HCT116 (cell line): ENCODE data around the gene LEMD3. TPM values are rescaled to one million over a fixed set of nuclear protein-coding genes. Genes with fewer than 3 reads are reported as not detected.

Experiments
- ATAC-seq: fragments of 200-7000 bp; cut with Tn5 transposase; 2 replicates; pipeline ENCODE4 v1.9.1; 2020; ENCODE audit warnings: mild to moderate bottlenecking, moderate library complexity
- BruUV-seq: library from RNA; stranded (reverse); fragments of 400-500 nt; replicated peaks from 2 replicates; lab custom pipeline; 2021; lab: Mats Ljungman, UMichigan
- CTCF ChIA-PET: fragments of 300-600 bp; sonication (Branson Sonifier 250); formaldehyde crosslinking; loops from one replicate; lab custom pipeline; 2021; ENCODE audit warnings: antibody characterized with exemption; lab: Charles Lee
- POLR2A ChIA-PET: fragments of 300-600, 350-600 bp; sonication (Branson Sonifier 250); formaldehyde crosslinking; loops from one replicate; lab custom pipeline; 2021; ENCODE audit warnings: antibody characterized with exemption; lab: Charles Lee
- RAD21 ChIA-PET, 2 experiments: fragments of 300-600 bp; sonication (Branson Sonifier 250); formaldehyde crosslinking; loops; one replicate each; lab custom pipeline; 2023; ENCODE audit warnings: low total read pairs in 2 of 2; ENCODE audit not compliant: uncharacterized antibody in 2 of 2, unreplicated experiment in 2 of 2, low non-redundant PET in 1 of 2; lab: Charles Lee
- DNase-seq: peaks from one replicate; pipeline ENCODE4 v3.0.0-alpha.2; 2010; ENCODE audit warnings: low read depth, low spot score
- H2AFZ ChIP-seq: fragments of 200-600 bp; shearing (Covaris generic), sonication (generic); 2 replicates; pipeline ENCODE4 v1.6.1; 2017; ENCODE audit warnings: low read depth, mixed run types, mixed read lengths, antibody characterized with exemption, low read length; ENCODE audit not compliant: poor library complexity, severe bottlenecking
- H3K27ac ChIP-seq: 2 replicates; pipeline ENCODE4 v1.5.1; 2012; ENCODE audit warnings: low read depth, low read length
- H3K27me3 ChIP-seq: fragments of 200-600 bp; sonication (generic); 2 replicates; pipeline ENCODE4 v1.6.1; 2016; ENCODE audit warnings: mixed run types, low read length, mixed read lengths; ENCODE audit not compliant: insufficient read depth
- H3K36me3 ChIP-seq, 2 experiments: fragments of 200-500 bp in 1 of 2; fragments of 200-600 bp in 1 of 2; sonication (Bioruptor generic) in 1 of 2; sonication (generic) in 1 of 2; 2 replicates each; pipeline versions ENCODE4 v1.5.1 to v1.6.1; 2014 to 2016; ENCODE audit warnings: low read length in 2 of 2, inconsistent platforms in 1 of 2, mixed read lengths in 1 of 2, mixed run types in 1 of 2; ENCODE audit not compliant: insufficient read depth in 2 of 2, control insufficient read depth in 1 of 2
- H3K4me1 ChIP-seq, 2 experiments: fragments of 200-600 bp in 1 of 2; sonication (generic) in 1 of 2; 2 replicates each; pipeline versions ENCODE4 v1.5.1 to v1.6.1; 2012 to 2017; ENCODE audit warnings: low read length in 2 of 2, inconsistent platforms in 1 of 2, mild to moderate bottlenecking in 1 of 2, mixed read lengths in 1 of 2, mixed run types in 1 of 2, moderate library complexity in 1 of 2; ENCODE audit not compliant: insufficient read depth in 2 of 2, control insufficient read depth in 1 of 2
- H3K4me2 ChIP-seq: fragments of 200-600 bp; sonication (generic); 2 replicates; pipeline ENCODE4 v1.6.1; 2017; ENCODE audit warnings: mixed run types, low read length, mixed read lengths
- H3K4me3 ChIP-seq, 2 experiments: fragments of 200-600 bp in 1 of 2; sonication (generic) in 1 of 2; replicated peaks in 1 of 2; 2 replicates each; pipeline ENCODE4 v1.5.1; 2011 to 2016; ENCODE audit warnings: low read length in 2 of 2, control low read depth in 1 of 2, low read depth in 1 of 2, mild to moderate bottlenecking in 1 of 2, mixed read lengths in 1 of 2, mixed run types in 1 of 2
- H3K79me2 ChIP-seq: fragments of 200-600 bp; sonication (generic); 2 replicates; pipeline ENCODE4 v1.6.1; 2017; ENCODE audit warnings: mild to moderate bottlenecking, mixed run types, low read length, moderate library complexity, mixed read lengths; ENCODE audit not compliant: insufficient read depth
- H3K9ac ChIP-seq: fragments of 200-600 bp; sonication (generic); 2 replicates; pipeline ENCODE4 v1.6.1; 2016; ENCODE audit warnings: low read length, mixed read lengths
- H3K9me2 ChIP-seq: fragments of 200-600 bp; sonication (generic), shearing (Covaris generic); 2 replicates; pipeline ENCODE4 v1.6.1; 2017; ENCODE audit warnings: mixed run types, mild to moderate bottlenecking, moderate library complexity; ENCODE audit not compliant: insufficient read depth
- H3K9me3 ChIP-seq, 2 experiments: fragments of 200-500 bp in 1 of 2; fragments of 200-600 bp in 1 of 2; sonication (Bioruptor generic) in 1 of 2; sonication (generic) in 1 of 2; 2 replicates each; pipeline ENCODE4 v1.6.1; 2014 to 2017; ENCODE audit warnings: low read length in 2 of 2, mixed read lengths in 2 of 2, inconsistent platforms in 1 of 2, low read depth in 1 of 2, mild to moderate bottlenecking in 1 of 2, mixed run types in 1 of 2, moderate library complexity in 1 of 2; ENCODE audit not compliant: control insufficient read depth in 1 of 2, insufficient read depth in 1 of 2
- H4K20me1 ChIP-seq: fragments of 200-600 bp; sonication (generic), shearing (Covaris generic); 2 replicates; pipeline ENCODE4 v1.6.1; 2017; ENCODE audit warnings: mixed run types, mild to moderate bottlenecking, moderate library complexity; ENCODE audit not compliant: insufficient read depth
- CTCF ChIP-seq, 3 experiments: fragments of 200-600 bp in 1 of 3; sonication (generic) in 1 of 3; IDR thresholded peaks in 2 of 3; conservative IDR thresholded peaks in 1 of 3; 2 replicates each; pipeline ENCODE4 v1.5.1; 2012 to 2017; ENCODE audit warnings: low read depth in 2 of 3, low read length in 2 of 3, antibody characterized with exemption in 1 of 3, borderline replicate concordance in 1 of 3, control low read depth in 1 of 3, mild to moderate bottlenecking in 1 of 3, mixed read lengths in 1 of 3, mixed run types in 1 of 3, moderate library complexity in 1 of 3; ENCODE audit not compliant: insufficient read depth in 1 of 3
- EZH2 ChIP-seq: fragments of 200-600 bp; sonication (generic); IDR thresholded peaks from 2 replicates; pipeline ENCODE4 v1.6.1; 2017; ENCODE audit warnings: antibody characterized with exemption, mixed run types
- JUND ChIP-seq: IDR thresholded peaks from 2 replicates; pipeline ENCODE4 v1.6.1; 2012
- POLR2A ChIP-seq: IDR thresholded peaks from 2 replicates; pipeline ENCODE4 v1.7.0; 2011; ENCODE audit warnings: borderline replicate concordance; ENCODE audit not compliant: insufficient read depth, insufficient read length; ENCODE audit errors: extremely low read depth
- POLR2AphosphoS5 ChIP-seq: IDR thresholded peaks from 2 replicates; pipeline ENCODE4 v1.6.1; 2011; ENCODE audit warnings: mild to moderate bottlenecking, low read depth, low read length, moderate library complexity
- RAD21 ChIP-seq: IDR thresholded peaks from 2 replicates; pipeline ENCODE4 v1.6.1; 2012; ENCODE audit warnings: low read depth, mild to moderate bottlenecking
- TCF7L2 ChIP-seq: IDR thresholded peaks from 2 replicates; pipeline ENCODE4 v1.7.0; 2011; ENCODE audit warnings: borderline replicate concordance, inconsistent platforms; ENCODE audit not compliant: insufficient read depth, insufficient read length; ENCODE audit errors: extremely low read depth
- ZNF274 ChIP-seq: fragments of 200-500 bp; sonication (Bioruptor generic); IDR thresholded peaks from 2 replicates; pipeline ENCODE4 v1.6.1; 2014; ENCODE audit warnings: mild to moderate bottlenecking, low read depth, low read length, inconsistent platforms
- intact Hi-C: fragments of 100-400 bp; cut with micrococcal nuclease; formaldehyde crosslinking; loops from 2 replicates; pipeline ENCODE4 v1.10.0; 2022
- total RNA-seq: library from RNA; stranded (reverse); gene quantifications from one replicate; pipeline ENCODE4 v1.2.1, GENCODE V29; 2021; ENCODE audit not compliant: unreplicated experiment
- TF ChIP-seq, protein P1 (sequence below): IDR thresholded peaks from 2 replicates; pipeline ENCODE4 v1.6.1; 2012
- TF ChIP-seq, protein P2 (sequence below): IDR thresholded peaks from 2 replicates; pipeline ENCODE4 v1.6.1; 2011; ENCODE audit warnings: mild to moderate bottlenecking, low read length, moderate library complexity; ENCODE audit not compliant: insufficient replicate concordance; ENCODE audit errors: extremely low read depth
- TF ChIP-seq, protein P3 (sequence below): IDR thresholded peaks from 2 replicates; pipeline ENCODE4 v1.6.1; 2012; ENCODE audit warnings: low read depth

Gene LEMD3
- total RNA-seq, 1 experiment from 2014 or later = 28.7 TPM

DNA sequence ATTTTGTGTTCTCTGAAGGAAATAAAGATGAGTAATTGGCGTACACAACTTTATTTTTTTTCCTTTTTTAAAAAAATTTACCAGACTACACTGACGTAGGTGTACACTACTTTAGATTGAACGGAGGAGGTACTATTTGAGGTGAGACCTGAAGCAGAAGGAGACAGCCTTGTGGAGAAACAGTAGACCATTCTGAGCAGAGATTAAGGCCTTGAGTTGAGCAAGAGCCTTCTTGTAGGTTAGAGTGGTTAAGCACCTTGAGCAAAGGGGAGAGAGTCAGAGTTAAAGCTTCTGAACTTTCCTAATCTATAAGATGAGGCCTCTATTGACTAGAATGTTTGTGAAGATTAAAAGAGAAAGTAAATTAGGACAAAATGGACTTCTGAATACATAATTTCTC is 2.5 kb downstream of the LEMD3 start:
- no TSS peak for BruUV-seq
- POLR2A ChIA-PET = no interaction called here
- ATAC-seq (no peak), DNase-seq (no peak)
- Histone ChIP-seq H3K36me3 (peaks cover 16 to 21% of the 10 kb centered on the region in 2 experiments), H3K4me1 (peaks cover 7 to 15% of the 10 kb centered on the region in 2 experiments), H3K79me2 (peaks cover 74% of the 10 kb centered on the region), H2AFZ (no peak overlapping the region), H4K20me1 (peaks cover 3% of the 10 kb centered on the region; the same call in 1 of the 2 replicates), H3K4me2 (no peak overlapping the region; the same call in 1 of the 2 replicates), H3K27me3 (no peaks in the 10 kb centered on the region), H3K9ac (no peak overlapping the region), H3K4me3 (no peak overlapping the region), H3K9me2 (no peaks in the 10 kb centered on the region), H3K9me3 (no peaks in the 10 kb centered on the region; a peak in 1 of 4 replicates), H3K27ac (no peak overlapping the region)
- CTCF ChIA-PET = no interaction called here
- intact Hi-C loops = no loop called here
- TF ChIP-seq ZNF274 = no peak
- RAD21 ChIA-PET = no interaction called here

- Histone ChIP-seq H3K4me1 (peaks cover 7 to 9% of the 10 kb centered on the region in 2 experiments), H3K79me2 (peaks cover 100% of the 10 kb centered on the region), H3K9me2 (no peaks in the 10 kb centered on the region), H3K36me3 (peaks cover 16 to 21% of the 10 kb centered on the region in 2 experiments), H3K9me3 (no peaks in the 10 kb centered on the region), H3K4me2 (no peak overlapping the region), H3K27me3 (no peaks in the 10 kb centered on the region), H2AFZ (no peak overlapping the region), H3K4me3 (no peak overlapping the region), H4K20me1 (peaks cover 10% of the 10 kb centered on the region; the same call in 1 of the 2 replicates), H3K9ac (no peak overlapping the region), H3K27ac (no peak overlapping the region)
- intact Hi-C loops = no loop called here
- no peak for DNase-seq
- CTCF ChIA-PET = no interaction called here
- RAD21 ChIA-PET = no interaction called here
- BruUV-seq = no TSS peak
- no peak for ATAC-seq
- POLR2A ChIA-PET = no interaction called here
- TF ChIP-seq POLR2AphosphoS5 (no peak), EZH2 (no peak), RAD21 (no peak), CTCF (IDR thresholded peaks at IDR 0.05 in 2 of 3, conservative IDR thresholded peaks at IDR 0.05 in 1 of 3; ENCODE audit: borderline replicate concordance in 1 of 3, insufficient read depth in 1 of 3, low read depth in 2 of 3, low read length in 2 of 3) (no peak), TCF7L2 (no peak), JUND (no peak), POLR2A (no peak)
- TF ChIP-seq, protein P1, sequence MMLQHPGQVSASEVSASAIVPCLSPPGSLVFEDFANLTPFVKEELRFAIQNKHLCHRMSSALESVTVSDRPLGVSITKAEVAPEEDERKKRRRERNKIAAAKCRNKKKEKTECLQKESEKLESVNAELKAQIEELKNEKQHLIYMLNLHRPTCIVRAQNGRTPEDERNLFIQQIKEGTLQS = no peak
- TF ChIP-seq, protein P2, sequence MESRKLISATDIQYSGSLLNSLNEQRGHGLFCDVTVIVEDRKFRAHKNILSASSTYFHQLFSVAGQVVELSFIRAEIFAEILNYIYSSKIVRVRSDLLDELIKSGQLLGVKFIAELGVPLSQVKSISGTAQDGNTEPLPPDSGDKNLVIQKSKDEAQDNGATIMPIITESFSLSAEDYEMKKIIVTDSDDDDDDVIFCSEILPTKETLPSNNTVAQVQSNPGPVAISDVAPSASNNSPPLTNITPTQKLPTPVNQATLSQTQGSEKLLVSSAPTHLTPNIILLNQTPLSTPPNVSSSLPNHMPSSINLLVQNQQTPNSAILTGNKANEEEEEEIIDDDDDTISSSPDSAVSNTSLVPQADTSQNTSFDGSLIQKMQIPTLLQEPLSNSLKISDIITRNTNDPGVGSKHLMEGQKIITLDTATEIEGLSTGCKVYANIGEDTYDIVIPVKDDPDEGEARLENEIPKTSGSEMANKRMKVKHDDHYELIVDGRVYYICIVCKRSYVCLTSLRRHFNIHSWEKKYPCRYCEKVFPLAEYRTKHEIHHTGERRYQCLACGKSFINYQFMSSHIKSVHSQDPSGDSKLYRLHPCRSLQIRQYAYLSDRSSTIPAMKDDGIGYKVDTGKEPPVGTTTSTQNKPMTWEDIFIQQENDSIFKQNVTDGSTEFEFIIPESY = no peak
- TF ChIP-seq, protein P3, sequence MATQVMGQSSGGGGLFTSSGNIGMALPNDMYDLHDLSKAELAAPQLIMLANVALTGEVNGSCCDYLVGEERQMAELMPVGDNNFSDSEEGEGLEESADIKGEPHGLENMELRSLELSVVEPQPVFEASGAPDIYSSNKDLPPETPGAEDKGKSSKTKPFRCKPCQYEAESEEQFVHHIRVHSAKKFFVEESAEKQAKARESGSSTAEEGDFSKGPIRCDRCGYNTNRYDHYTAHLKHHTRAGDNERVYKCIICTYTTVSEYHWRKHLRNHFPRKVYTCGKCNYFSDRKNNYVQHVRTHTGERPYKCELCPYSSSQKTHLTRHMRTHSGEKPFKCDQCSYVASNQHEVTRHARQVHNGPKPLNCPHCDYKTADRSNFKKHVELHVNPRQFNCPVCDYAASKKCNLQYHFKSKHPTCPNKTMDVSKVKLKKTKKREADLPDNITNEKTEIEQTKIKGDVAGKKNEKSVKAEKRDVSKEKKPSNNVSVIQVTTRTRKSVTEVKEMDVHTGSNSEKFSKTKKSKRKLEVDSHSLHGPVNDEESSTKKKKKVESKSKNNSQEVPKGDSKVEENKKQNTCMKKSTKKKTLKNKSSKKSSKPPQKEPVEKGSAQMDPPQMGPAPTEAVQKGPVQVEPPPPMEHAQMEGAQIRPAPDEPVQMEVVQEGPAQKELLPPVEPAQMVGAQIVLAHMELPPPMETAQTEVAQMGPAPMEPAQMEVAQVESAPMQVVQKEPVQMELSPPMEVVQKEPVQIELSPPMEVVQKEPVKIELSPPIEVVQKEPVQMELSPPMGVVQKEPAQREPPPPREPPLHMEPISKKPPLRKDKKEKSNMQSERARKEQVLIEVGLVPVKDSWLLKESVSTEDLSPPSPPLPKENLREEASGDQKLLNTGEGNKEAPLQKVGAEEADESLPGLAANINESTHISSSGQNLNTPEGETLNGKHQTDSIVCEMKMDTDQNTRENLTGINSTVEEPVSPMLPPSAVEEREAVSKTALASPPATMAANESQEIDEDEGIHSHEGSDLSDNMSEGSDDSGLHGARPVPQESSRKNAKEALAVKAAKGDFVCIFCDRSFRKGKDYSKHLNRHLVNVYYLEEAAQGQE = no peak
These were observed 6.0 kb downstream of the LEMD3 start for GRCh38 chr12:65175385-65175784.
